ENCODE data around the gene PIGB.
"Not testable (repeated sequence)": the region's sequence is repeated elsewhere in the genome, so short reads cannot be mapped to it uniquely, and the experiment has no call there.

PIGB gene

DNA sequence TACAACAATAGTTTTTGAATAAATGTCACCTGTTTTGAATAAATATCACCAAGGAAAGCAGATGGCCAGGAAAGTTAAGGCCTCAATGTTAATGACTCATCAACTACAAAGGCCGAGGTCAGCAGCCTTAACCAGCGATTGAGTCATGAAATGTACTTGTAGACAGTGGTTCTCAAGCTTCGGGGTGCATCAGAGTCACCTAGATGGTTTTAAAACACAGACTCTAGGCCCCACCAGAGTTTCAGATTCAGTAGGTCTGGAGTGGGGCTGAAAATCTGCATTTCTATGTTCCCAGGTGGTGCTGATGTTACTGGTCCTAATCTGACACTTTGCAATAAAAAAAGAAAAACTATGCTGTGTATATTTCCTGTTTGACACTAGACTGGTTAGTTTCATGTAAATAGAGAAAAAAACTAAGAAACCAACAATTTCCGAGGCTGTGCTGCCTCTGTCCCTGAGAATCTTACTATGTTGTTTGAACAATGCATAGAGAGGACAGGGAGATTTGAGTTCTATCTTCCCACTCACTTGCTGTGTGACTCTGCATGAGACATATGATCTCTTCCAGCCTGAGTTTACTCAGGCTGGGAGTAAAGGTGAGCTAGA, 39.2 kb upstream of the PIGB start:
- peak; percentile 98 for DNase-seq (ENCODE audit: low read depth)
- no peak overlapping the region for H3K4me3 ChIP-seq (ENCODE audit: control insufficient read depth, low read depth, low read length)
- TF ChIP-seq CTCF (conservative IDR thresholded peaks at IDR 0.05; ENCODE audit: control insufficient read depth, insufficient read depth, low read depth, low read length) = no peak

GRCh38 chr15:55280589-55280988, 38.4 kb upstream of the PIGB start:
- not testable (repeated sequence) for H3K4me3 ChIP-seq (ENCODE audit: control insufficient read depth, low read depth, low read length)
- DNase-seq (ENCODE audit: low read depth) = peak; percentile 55

GRCh38 chr15:55281517-55282228, 37.3 kb upstream of the PIGB start:
- TF ChIP-seq CTCF (conservative IDR thresholded peaks at IDR 0.05; ENCODE audit: control insufficient read depth, insufficient read depth, low read depth, low read length) = peak; percentile 2
- no peak overlapping the region for H3K4me3 ChIP-seq (ENCODE audit: control insufficient read depth, low read depth, low read length)
- no peak for DNase-seq (ENCODE audit: low read depth)

DNA sequence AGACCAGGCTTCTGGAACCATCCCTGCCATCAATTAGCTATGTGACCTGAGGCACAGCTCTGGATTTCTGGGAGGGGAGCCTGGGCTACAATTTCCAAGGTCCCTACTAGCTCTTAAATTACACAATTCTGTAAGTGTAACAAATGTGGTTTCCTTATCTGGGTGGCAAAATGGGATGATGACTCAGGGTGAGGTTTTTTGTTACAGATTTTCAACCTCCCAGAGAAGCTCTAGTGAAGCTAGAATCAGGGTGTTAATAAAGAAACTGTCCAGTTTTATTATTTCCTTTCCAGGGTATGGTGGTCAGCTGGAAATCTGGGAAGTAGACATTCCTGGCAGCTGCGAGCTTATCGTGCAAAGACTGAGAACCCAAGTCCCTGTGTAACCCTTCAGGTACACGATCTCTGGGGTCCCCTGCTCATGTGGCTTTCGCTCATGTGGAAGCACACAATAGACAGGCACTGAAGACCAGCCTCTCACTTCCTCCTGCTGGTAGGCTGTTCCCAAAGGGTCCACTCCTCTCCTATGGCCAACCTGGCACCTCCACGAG, 36.7 kb upstream of the PIGB start:
- H3K4me3 ChIP-seq (ENCODE audit: control insufficient read depth, low read depth, low read length) = no peak overlapping the region
- peak; percentile 80 for DNase-seq (ENCODE audit: low read depth)
- no peak for TF ChIP-seq CTCF (conservative IDR thresholded peaks at IDR 0.05; ENCODE audit: control insufficient read depth, insufficient read depth, low read depth, low read length)

DNA sequence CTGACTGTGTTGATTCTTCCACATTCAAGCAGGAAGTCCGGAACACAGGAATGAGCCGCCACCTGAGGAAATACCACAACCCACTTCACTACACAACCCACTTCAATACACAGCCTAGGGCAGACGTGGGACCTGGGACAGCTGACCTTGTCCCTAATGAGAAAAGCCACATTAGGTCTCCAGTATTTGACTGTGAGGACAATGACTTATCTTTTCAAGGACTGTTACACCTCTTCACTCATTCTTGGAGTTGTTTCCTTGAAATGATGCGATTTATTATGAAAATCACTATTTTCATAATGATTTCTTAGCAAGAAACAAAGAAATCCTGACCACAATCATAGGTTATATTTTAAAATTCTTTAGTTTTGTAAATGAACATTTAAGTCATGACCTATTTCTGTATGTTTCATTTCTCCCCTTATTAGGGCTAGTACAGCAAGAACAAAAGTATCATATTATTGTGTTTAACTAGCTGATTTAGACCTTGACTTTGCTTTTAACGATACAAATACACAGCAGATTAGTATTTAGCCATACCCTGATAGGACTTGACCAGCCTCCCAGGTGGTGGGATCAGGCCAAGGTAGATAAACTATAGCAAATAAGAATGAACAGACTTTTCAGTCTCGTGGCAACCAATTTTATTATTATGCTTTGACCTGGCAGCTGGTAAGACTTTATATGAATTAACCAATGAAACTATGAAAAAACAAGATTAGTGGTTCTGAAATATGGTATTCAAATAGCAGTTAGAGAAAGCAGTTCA, 35.5 kb upstream of the PIGB start:
- H3K4me3 ChIP-seq (ENCODE audit: control insufficient read depth, low read depth, low read length) = no peak overlapping the region
- DNase-seq (ENCODE audit: low read depth) = no peak
- no peak for TF ChIP-seq CTCF (conservative IDR thresholded peaks at IDR 0.05; ENCODE audit: control insufficient read depth, insufficient read depth, low read depth, low read length)

DNA sequence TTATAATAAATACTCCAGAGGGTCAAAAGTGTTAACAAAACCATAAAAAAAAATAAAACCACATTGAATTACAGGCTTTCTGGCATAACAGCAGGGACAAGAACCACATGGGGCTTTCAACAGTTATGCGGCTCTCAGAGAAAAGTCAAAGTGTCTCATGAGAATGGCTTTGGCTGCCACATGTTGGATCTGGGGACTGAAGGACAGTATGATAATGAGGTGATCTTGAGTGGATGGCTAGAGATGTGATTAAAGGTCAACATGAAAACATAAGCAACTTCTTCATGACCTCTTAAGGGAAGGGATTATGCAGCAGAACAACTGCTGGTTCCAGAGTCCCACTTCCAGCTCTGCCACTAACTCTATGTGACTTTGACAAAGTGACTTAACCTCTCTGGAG, 34.6 kb upstream of the PIGB start:
- no peak overlapping the region for H3K4me3 ChIP-seq (ENCODE audit: control insufficient read depth, low read depth, low read length)
- DNase-seq (ENCODE audit: low read depth) = no peak
- no peak for TF ChIP-seq CTCF (conservative IDR thresholded peaks at IDR 0.05; ENCODE audit: control insufficient read depth, insufficient read depth, low read depth, low read length)

- DNase-seq (ENCODE audit: low read depth); H3K4me3 ChIP-seq (ENCODE audit: control insufficient read depth, low read depth, low read length): not testable (repeated sequence)
Observed at GRCh38 chr15:55286442-55287189, 32.4 kb upstream of the PIGB start.

All from fibroblast of mammary gland (primary cell).